ENCODE data around the gene HSD17B3. TPM values are rescaled to one million over a fixed set of nuclear protein-coding genes. Genes with fewer than 3 reads are reported as not detected.
"Not testable (repeated sequence)": the region's sequence is repeated elsewhere in the genome, so short reads cannot be mapped to it uniquely, and the experiment has no call there.

Gene HSD17B3
- total RNA-seq, 2 experiments from 2014 or later: 0.42 to 0.80 TPM

- intact Hi-C loops (cut with DNase I, micrococcal nuclease): no loop called here
- ATAC-seq (ENCODE audit: poor library complexity): no peak
- CTCF ChIA-PET: no interaction called here
- Histone ChIP-seq H3K4me3 (ENCODE audit: low read length) (no peak overlapping the region), H3K36me3 (ENCODE audit: insufficient read depth, low read length) (no peaks in the 10 kb centered on the region), H3K4me1 (ENCODE audit: insufficient read depth, low read length) (peaks cover 8% of the 10 kb centered on the region), H3K27me3 (ENCODE audit: control insufficient read depth in 1 of 2, insufficient read depth in 2 of 2, low read length in 2 of 2) (peaks cover 5% of the 10 kb centered on the region in 2 experiments), H3K27ac (ENCODE audit: low read depth in 1 of 2, low read length in 2 of 2) (no peak overlapping the region), H3K9me3 (ENCODE audit: control insufficient read depth in 1 of 2, insufficient read depth in 1 of 2, low read length in 2 of 2) (peaks cover 0 to 4% of the 10 kb centered on the region in 2 experiments)
- POLR2A ChIA-PET: no interaction called here
- Mint-ChIP-seq H3K27ac (no peak overlapping the region), H3K4me1 (ENCODE audit: low read depth) (peaks cover 10% of the 10 kb centered on the region), H3K4me3 (no peak overlapping the region), H3K27me3 (peaks cover 56% of the 10 kb centered on the region), H3K9me3 (no peaks in the 10 kb centered on the region), H3K36me3 (ENCODE audit: low read depth) (no peaks in the 10 kb centered on the region)
- TF ChIP-seq CTCF (IDR thresholded peaks at IDR 0.05): no peak
- DNase-seq: no peak
Observed at GRCh38 chr9:96236854-96237550, 65.0 kb downstream of the HSD17B3 start.

- H3K36me3 ChIP-seq (ENCODE audit: insufficient read depth, low read length); H3K4me3 ChIP-seq (ENCODE audit: low read length); H3K27ac Mint-ChIP-seq; intact Hi-C loops (cut with DNase I, micrococcal nuclease); H3K4me3 Mint-ChIP-seq; CTCF ChIA-PET; H3K9me3 ChIP-seq (ENCODE audit: control insufficient read depth in 1 of 2, insufficient read depth in 1 of 2, low read length in 2 of 2); H3K9me3 Mint-ChIP-seq; H3K27ac ChIP-seq (ENCODE audit: low read depth in 1 of 2, low read length in 2 of 2); ATAC-seq (ENCODE audit: poor library complexity); H3K4me1 Mint-ChIP-seq (ENCODE audit: low read depth); POLR2A ChIA-PET; H3K4me1 ChIP-seq (ENCODE audit: insufficient read depth, low read length); H3K36me3 Mint-ChIP-seq (ENCODE audit: low read depth); H3K27me3 ChIP-seq (ENCODE audit: control insufficient read depth in 1 of 2, insufficient read depth in 2 of 2, low read length in 2 of 2); DNase-seq: not testable (repeated sequence)
- peaks cover 59% of the 10 kb centered on the region for H3K27me3 Mint-ChIP-seq
Observed at GRCh38 chr9:96236337-96236736, 65.6 kb downstream of the HSD17B3 start.

- peaks cover 3% of the 10 kb centered on the region for H3K4me1 ChIP-seq (ENCODE audit: insufficient read depth, low read length)
- intact Hi-C loops (cut with DNase I, micrococcal nuclease): loop anchor here (1.0 to 2.0 kb wide), 2 partner anchors 84 to 85 kb away; no protein-coding TSS in a partner anchor
- no peaks in the 10 kb centered on the region for H3K9me3 ChIP-seq (ENCODE audit: control insufficient read depth in 1 of 2, insufficient read depth in 1 of 2, low read length in 2 of 2)
- DNase-seq: peak in 7 of 14 experiments; percentile 5 to 52 (median 24)
- peaks cover 2 to 5% of the 10 kb centered on the region in 2 experiments for H3K27me3 ChIP-seq (ENCODE audit: control insufficient read depth in 1 of 2, insufficient read depth in 2 of 2, low read length in 2 of 2)
- peaks cover 56% of the 10 kb centered on the region for H3K27me3 Mint-ChIP-seq
- H3K36me3 Mint-ChIP-seq (ENCODE audit: low read depth): no peaks in the 10 kb centered on the region
- no peak overlapping the region for H3K27ac ChIP-seq (ENCODE audit: low read depth in 1 of 2, low read length in 2 of 2)
- no peaks in the 10 kb centered on the region for H3K36me3 ChIP-seq (ENCODE audit: insufficient read depth, low read length)
- H3K4me3 Mint-ChIP-seq: no peak overlapping the region
- no peak overlapping the region for H3K27ac Mint-ChIP-seq
- TF ChIP-seq CTCF (IDR thresholded peaks at IDR 0.05): peak; percentile 76
- ChIA-PET CTCF (interaction anchor here (0.6 to 1.6 kb wide), 3 partner anchors 9 to 82 kb away, joined by 3 to 4 read pairs (median 3); no protein-coding TSS in a partner anchor), POLR2A (no interaction called here)
- H3K4me1 Mint-ChIP-seq (ENCODE audit: low read depth): no peaks in the 10 kb centered on the region
- H3K9me3 Mint-ChIP-seq: peaks cover 2% of the 10 kb centered on the region
- no peak overlapping the region for H3K4me3 ChIP-seq (ENCODE audit: low read length)
- ATAC-seq (ENCODE audit: poor library complexity): no peak
Observed at GRCh38 chr9:96232539-96233241, 69.3 kb downstream of the HSD17B3 start.
